ENCODE measurements around the gene PMVK. TPM values are rescaled to one million over a fixed set of nuclear protein-coding genes. Genes with fewer than 3 reads are reported as not detected.

PMVK gene
- total and polyA plus RNA-seq, 2 of the 4 experiments (the other 2 are of a cell fraction) = 9.0 to 28.1 TPM

DNA sequence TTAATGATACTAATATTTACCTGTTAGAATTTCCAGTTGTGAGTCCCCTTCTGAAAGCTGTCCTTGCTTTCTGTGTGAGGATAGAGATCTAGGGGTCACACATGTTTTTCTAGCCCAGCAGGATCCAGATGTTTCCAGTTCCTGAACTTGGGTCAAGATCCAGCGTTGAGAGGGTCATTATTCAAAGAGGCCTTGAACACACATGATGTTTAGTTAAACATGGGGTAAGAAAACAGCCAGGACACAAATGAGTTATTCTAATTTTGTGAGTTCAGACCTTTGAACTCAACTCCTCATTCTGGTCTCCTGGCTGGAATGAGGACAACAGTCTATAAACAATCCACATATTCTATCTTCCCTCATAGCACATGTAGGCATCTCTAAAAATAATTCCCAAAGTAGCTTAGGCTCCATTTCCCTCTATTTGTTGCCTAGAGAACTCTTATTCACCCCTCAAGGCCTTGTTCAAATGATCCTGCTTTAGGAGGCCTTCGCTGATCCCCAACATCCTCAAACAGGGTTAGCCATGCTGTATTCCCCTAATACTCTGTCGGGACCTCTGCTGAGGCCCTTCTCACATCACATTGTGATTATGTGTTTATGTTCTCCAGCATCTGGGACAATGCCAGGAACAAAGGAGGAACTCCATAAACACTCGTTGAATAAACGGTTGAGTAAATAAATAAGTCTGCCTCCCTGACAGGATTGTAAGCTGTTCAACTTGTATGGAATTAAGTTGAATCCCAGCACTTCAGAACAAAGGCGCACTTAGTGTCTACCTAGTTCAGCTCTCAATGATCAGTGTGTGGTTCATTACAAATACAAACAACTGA lies 51.4 kb downstream of the PMVK start:
- Histone ChIP-seq H4K5ac (ENCODE audit: low read depth, low read length) (no peak overlapping the region), H4K91ac (ENCODE audit: insufficient read depth, low read depth, low read length) (no peak overlapping the region), H3K18ac (ENCODE audit: low read depth, low read length) (no peak overlapping the region), H3K14ac (replicated peaks; ENCODE audit: low read depth, low read length) (no peak overlapping the region), H2BK20ac (ENCODE audit: low read depth, low read length) (no peak overlapping the region), H3K56ac (ENCODE audit: extremely low read depth, insufficient read depth, low read length) (no peak overlapping the region), H3K4me1 (ENCODE audit: control insufficient read depth, insufficient read depth, low read length) (no peaks in the 10 kb centered on the region), H2BK15ac (ENCODE audit: low read depth, low read length) (no peak overlapping the region), H3K4ac (ENCODE audit: low read depth, low read length) (no peak overlapping the region), H2AK9ac (replicated peaks; ENCODE audit: low read depth, low read length, poor library complexity) (no peak overlapping the region), H3K4me3 (ENCODE audit: insufficient read depth, low read depth, low read length) (no peak overlapping the region), H4K8ac (ENCODE audit: low read depth in 2 of 2, low read length in 2 of 2) (no peak overlapping the region), H2BK120ac (ENCODE audit: low read depth, low read length) (no peak overlapping the region), H3K4me2 (ENCODE audit: low read depth, low read length) (no peak overlapping the region), H3K36me3 (ENCODE audit: control insufficient read depth, insufficient read depth, low read length) (no peaks in the 10 kb centered on the region), H3K9ac (ENCODE audit: low read depth, low read length) (no peak overlapping the region), H3K9me3 (ENCODE audit: control insufficient read depth, insufficient read depth, low read length) (0 out of 2 replicates have a peak, but pooled peaks cover 2% of the 10 kb centered on the region), H3K23ac (ENCODE audit: low read depth, low read length) (no peak overlapping the region), H2AFZ (replicated peaks; ENCODE audit: low read length, poor library complexity) (no peak overlapping the region), H3K79me1 (ENCODE audit: low read depth in 1 of 2, low read length in 2 of 2) (no peaks in the 10 kb centered on the region), H3K27me3 (ENCODE audit: control insufficient read depth, insufficient read depth, low read length) (peaks cover 79% of the 10 kb centered on the region), H3K9me1 (ENCODE audit: insufficient read depth, low read length) (no peaks in the 10 kb centered on the region; the same call in 1 of the 2 replicates), H4K20me1 (ENCODE audit: insufficient read depth, low read length) (no peaks in the 10 kb centered on the region), H3K27ac (ENCODE audit: insufficient read depth, low read length) (no peak overlapping the region), H2AK5ac (ENCODE audit: low read depth, low read length) (no peak overlapping the region), H2BK5ac (ENCODE audit: low read depth, low read length, poor library complexity, severe bottlenecking) (no peak overlapping the region)
- CTCF ChIA-PET = interaction anchor here (0.6 kb wide), 1 partner anchor 47 kb away, joined by 6 read pairs; no protein-coding TSS in a partner anchor
- dilution Hi-C loops (cut with HindIII; ENCODE audit: low sequenced_read_pairs, unreplicated experiment) = no loop called here
- in situ Hi-C loops (cut with MboI; ENCODE audit: low sequenced_read_pairs) = loop anchor here (5.0 kb wide), 2 partner anchors 318 to 403 kb away; partner anchors contain the start of gene CHRNB2
- no peak for DNase-seq
- BruUV-seq (replicated peaks) = no TSS peak
- no CpG with 5 or more reads among the region's 6 CpGs for WGBS, 2 experiments (ENCODE audit: extremely low coverage in 2 of 2, insufficient read length in 1 of 2)
- no peak for ATAC-seq (ENCODE audit: low read depth)
- intact Hi-C loops (cut with micrococcal nuclease) = no loop called here
- POLR2A ChIA-PET (ENCODE audit: unreplicated experiment) = no interaction called here
- TF ChIP-seq CEBPB (IDR thresholded peaks at IDR 0.05; ENCODE audit: low read depth, low read length) = no peak
- no peak for TF ChIP-seq FOS (IDR thresholded peaks at IDR 0.05; ENCODE audit: low read depth, low read length)
- no peak for TF ChIP-seq CHD1 (IDR thresholded peaks at IDR 0.05; ENCODE audit: low read depth, low read length)
- TF ChIP-seq NFE2L2 (IDR thresholded peaks at IDR 0.05; ENCODE audit: low read depth, low read length) = no peak
- TF ChIP-seq SMC3 (IDR thresholded peaks at IDR 0.05; ENCODE audit: low read depth, low read length) = no peak
- TF ChIP-seq, protein P1, sequence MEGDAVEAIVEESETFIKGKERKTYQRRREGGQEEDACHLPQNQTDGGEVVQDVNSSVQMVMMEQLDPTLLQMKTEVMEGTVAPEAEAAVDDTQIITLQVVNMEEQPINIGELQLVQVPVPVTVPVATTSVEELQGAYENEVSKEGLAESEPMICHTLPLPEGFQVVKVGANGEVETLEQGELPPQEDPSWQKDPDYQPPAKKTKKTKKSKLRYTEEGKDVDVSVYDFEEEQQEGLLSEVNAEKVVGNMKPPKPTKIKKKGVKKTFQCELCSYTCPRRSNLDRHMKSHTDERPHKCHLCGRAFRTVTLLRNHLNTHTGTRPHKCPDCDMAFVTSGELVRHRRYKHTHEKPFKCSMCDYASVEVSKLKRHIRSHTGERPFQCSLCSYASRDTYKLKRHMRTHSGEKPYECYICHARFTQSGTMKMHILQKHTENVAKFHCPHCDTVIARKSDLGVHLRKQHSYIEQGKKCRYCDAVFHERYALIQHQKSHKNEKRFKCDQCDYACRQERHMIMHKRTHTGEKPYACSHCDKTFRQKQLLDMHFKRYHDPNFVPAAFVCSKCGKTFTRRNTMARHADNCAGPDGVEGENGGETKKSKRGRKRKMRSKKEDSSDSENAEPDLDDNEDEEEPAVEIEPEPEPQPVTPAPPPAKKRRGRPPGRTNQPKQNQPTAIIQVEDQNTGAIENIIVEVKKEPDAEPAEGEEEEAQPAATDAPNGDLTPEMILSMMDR (conservative IDR thresholded peaks at IDR 0.05; ENCODE audit: low read depth, low read length) = no peak
- TF ChIP-seq RFX5 (IDR thresholded peaks at IDR 0.05; ENCODE audit: low read depth, low read length) = no peak
- TF ChIP-seq RCOR1 (IDR thresholded peaks at IDR 0.05; ENCODE audit: insufficient replicate concordance, low read length) = no peak
- no peak for TF ChIP-seq MAZ (IDR thresholded peaks at IDR 0.05; ENCODE audit: borderline replicate concordance, low read depth, low read length)
- no peak for TF ChIP-seq MAFK (IDR thresholded peaks at IDR 0.05; ENCODE audit: low read depth, low read length)
- TF ChIP-seq BHLHE40 (IDR thresholded peaks at IDR 0.05; ENCODE audit: low read depth, low read length) = no peak
- no peak for TF ChIP-seq POLR2A (IDR thresholded peaks at IDR 0.05; ENCODE audit: low read depth, low read length)
- no peak for TF ChIP-seq MXI1 (IDR thresholded peaks at IDR 0.05; ENCODE audit: borderline replicate concordance, low read depth, low read length)
- no peak for TF ChIP-seq RAD21 (IDR thresholded peaks at IDR 0.05; ENCODE audit: low read length)
- TF ChIP-seq, protein P2, sequence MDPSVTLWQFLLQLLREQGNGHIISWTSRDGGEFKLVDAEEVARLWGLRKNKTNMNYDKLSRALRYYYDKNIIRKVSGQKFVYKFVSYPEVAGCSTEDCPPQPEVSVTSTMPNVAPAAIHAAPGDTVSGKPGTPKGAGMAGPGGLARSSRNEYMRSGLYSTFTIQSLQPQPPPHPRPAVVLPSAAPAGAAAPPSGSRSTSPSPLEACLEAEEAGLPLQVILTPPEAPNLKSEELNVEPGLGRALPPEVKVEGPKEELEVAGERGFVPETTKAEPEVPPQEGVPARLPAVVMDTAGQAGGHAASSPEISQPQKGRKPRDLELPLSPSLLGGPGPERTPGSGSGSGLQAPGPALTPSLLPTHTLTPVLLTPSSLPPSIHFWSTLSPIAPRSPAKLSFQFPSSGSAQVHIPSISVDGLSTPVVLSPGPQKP (IDR thresholded peaks at IDR 0.05; ENCODE audit: borderline replicate concordance, low read depth, low read length) = no peak

Data from IMR-90 (cell line).